ENCODE results near the gene BUD13.

DNA sequence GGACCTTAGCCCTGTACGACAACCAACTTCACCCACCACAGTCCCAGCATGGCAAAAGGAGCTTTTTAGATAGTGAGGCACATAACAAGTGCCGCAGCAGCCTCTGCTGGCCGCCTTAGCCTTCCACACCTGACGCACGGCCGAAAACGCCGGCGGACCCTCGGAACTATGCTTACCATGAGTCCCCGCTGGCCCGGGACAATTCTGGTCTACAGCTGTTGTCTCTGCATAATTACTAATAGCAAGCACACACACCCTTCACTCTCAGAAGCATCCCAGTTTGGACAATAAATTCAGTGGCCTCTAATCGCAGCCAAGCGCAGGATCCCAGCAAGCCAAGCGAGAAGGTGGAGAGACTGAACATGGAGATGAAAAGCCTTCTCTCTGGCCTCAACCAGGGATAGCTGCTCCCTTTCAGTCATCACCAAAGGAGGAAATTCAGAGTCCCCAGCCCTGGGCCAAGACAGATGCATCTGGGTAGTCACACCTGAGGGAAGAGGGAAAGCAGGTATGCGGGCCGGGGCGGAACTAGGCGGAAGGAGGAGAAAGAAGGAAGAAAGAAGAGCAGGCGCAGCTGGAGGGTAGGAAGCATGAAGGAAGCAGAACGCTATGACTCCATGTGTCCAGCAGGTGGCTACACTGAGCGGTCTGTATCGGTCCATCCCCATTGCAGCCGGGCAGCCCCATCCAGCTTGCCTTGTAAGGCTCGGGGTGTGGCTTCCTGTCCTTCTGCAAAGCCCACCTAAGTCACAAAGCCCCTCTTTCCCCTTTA lies 40.3 kb downstream of the BUD13 start:
- TF ChIP-seq, protein P1, sequence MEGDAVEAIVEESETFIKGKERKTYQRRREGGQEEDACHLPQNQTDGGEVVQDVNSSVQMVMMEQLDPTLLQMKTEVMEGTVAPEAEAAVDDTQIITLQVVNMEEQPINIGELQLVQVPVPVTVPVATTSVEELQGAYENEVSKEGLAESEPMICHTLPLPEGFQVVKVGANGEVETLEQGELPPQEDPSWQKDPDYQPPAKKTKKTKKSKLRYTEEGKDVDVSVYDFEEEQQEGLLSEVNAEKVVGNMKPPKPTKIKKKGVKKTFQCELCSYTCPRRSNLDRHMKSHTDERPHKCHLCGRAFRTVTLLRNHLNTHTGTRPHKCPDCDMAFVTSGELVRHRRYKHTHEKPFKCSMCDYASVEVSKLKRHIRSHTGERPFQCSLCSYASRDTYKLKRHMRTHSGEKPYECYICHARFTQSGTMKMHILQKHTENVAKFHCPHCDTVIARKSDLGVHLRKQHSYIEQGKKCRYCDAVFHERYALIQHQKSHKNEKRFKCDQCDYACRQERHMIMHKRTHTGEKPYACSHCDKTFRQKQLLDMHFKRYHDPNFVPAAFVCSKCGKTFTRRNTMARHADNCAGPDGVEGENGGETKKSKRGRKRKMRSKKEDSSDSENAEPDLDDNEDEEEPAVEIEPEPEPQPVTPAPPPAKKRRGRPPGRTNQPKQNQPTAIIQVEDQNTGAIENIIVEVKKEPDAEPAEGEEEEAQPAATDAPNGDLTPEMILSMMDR (IDR thresholded peaks at IDR 0.05; ENCODE audit: poor library complexity, severe bottlenecking), result peak; percentile 62
- peak; percentile 59 for TF ChIP-seq SMC3 (conservative IDR thresholded peaks at IDR 0.05; ENCODE audit: poor library complexity)
- TF ChIP-seq EZH2 (IDR thresholded peaks at IDR 0.05; ENCODE audit: borderline replicate concordance, insufficient read depth, low read length, poor library complexity, severe bottlenecking), result no peak
- TF ChIP-seq, protein P2, sequence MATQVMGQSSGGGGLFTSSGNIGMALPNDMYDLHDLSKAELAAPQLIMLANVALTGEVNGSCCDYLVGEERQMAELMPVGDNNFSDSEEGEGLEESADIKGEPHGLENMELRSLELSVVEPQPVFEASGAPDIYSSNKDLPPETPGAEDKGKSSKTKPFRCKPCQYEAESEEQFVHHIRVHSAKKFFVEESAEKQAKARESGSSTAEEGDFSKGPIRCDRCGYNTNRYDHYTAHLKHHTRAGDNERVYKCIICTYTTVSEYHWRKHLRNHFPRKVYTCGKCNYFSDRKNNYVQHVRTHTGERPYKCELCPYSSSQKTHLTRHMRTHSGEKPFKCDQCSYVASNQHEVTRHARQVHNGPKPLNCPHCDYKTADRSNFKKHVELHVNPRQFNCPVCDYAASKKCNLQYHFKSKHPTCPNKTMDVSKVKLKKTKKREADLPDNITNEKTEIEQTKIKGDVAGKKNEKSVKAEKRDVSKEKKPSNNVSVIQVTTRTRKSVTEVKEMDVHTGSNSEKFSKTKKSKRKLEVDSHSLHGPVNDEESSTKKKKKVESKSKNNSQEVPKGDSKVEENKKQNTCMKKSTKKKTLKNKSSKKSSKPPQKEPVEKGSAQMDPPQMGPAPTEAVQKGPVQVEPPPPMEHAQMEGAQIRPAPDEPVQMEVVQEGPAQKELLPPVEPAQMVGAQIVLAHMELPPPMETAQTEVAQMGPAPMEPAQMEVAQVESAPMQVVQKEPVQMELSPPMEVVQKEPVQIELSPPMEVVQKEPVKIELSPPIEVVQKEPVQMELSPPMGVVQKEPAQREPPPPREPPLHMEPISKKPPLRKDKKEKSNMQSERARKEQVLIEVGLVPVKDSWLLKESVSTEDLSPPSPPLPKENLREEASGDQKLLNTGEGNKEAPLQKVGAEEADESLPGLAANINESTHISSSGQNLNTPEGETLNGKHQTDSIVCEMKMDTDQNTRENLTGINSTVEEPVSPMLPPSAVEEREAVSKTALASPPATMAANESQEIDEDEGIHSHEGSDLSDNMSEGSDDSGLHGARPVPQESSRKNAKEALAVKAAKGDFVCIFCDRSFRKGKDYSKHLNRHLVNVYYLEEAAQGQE (IDR thresholded peaks at IDR 0.05; ENCODE audit: borderline replicate concordance), result no peak
- TF ChIP-seq EP300 (conservative IDR thresholded peaks at IDR 0.05; ENCODE audit: poor library complexity, severe bottlenecking), result no peak
- TF ChIP-seq POLR2AphosphoS5 (IDR thresholded peaks at IDR 0.05), result no peak
- peak; percentile 49 for TF ChIP-seq RAD21 (conservative IDR thresholded peaks at IDR 0.05)
